GM12878 (cell line): Measurements from ENCODE around the gene MYL11. TPM values are rescaled to one million over a fixed set of nuclear protein-coding genes. Genes with fewer than 3 reads are reported as not detected.

ENCODE experiments used
- ATF7 ChIP-seq: fragments of 450-650 bp; IDR thresholded peaks from 2 replicates; pipeline ENCODE4 v1.6.1; 2016; ENCODE audit warnings: low read depth, mild to moderate bottlenecking
- BCL11A ChIP-seq: IDR thresholded peaks from 2 replicates; pipeline ENCODE4 v1.6.1; 2011; ENCODE audit warnings: low read depth, low read length
- CEBPZ ChIP-seq: fragments of 150-350 bp; IDR thresholded peaks from 2 replicates; pipeline ENCODE4 v1.6.1; 2016; ENCODE audit warnings: low read depth, low read length
- E2F8 ChIP-seq: fragments of 450-650 bp; IDR thresholded peaks from 2 replicates; pipeline ENCODE4 v1.6.1; 2018; ENCODE audit warnings: mild to moderate bottlenecking, low read depth, moderate library complexity; ENCODE audit not compliant: partially characterized antibody
- ELK1 ChIP-seq: IDR thresholded peaks from 2 replicates; pipeline ENCODE4 v1.6.1; 2012; ENCODE audit warnings: low read depth, low read length, improper control_type of control experiment
- MXI1 ChIP-seq: fragments of 150-350 bp; IDR thresholded peaks from 2 replicates; pipeline ENCODE4 v1.6.1; 2011; ENCODE audit warnings: low read depth, mild to moderate bottlenecking, inconsistent platforms, low read length, improper control_type of control experiment
- NR2F1 ChIP-seq: fragments of 450-650 bp; conservative IDR thresholded peaks from 2 replicates; pipeline ENCODE4 v1.6.1; 2017; ENCODE audit warnings: mild to moderate bottlenecking
- NRF1 ChIP-seq: conservative IDR thresholded peaks from 2 replicates; pipeline ENCODE4 v1.6.1; 2011; ENCODE audit warnings: mild to moderate bottlenecking, low read depth, low read length, improper control_type of control experiment
- RB1 ChIP-seq: fragments of 450-650 bp; formaldehyde crosslinking; IDR thresholded peaks from 2 replicates; pipeline ENCODE4 v1.6.1; 2017; ENCODE audit warnings: mild to moderate bottlenecking, borderline replicate concordance
- SREBF2 ChIP-seq: IDR thresholded peaks from 2 replicates; pipeline ENCODE4 v1.6.1; 2012; ENCODE audit warnings: mild to moderate bottlenecking, low read length
- STAT3 ChIP-seq: IDR thresholded peaks from 2 replicates; pipeline ENCODE4 v1.6.1; 2011; ENCODE audit warnings: low read depth, low read length, improper control_type of control experiment
- ZBED1 ChIP-seq: IDR thresholded peaks from 2 replicates; pipeline ENCODE4 v1.6.1; 2016; ENCODE audit warnings: borderline replicate concordance
- ZNF24 ChIP-seq: fragments of 450-650 bp; IDR thresholded peaks from 2 replicates; pipeline ENCODE4 v1.6.1; 2017; ENCODE audit warnings: antibody characterized with exemption, mild to moderate bottlenecking
- polyA plus RNA-seq, 11 experiments: library from polyadenylated mRNA; depleted of rRNA in 4 of 11; unstranded in 6 of 11; stranded (reverse) in 5 of 11; fragments of >200 nt; fragmentation: Nextera tagmentation in 4 of 11; fragmentation: Illumina TruSeq in 1 of 11; extraction: Ambion mirVana in 4 of 11; extraction: Trizol in 1 of 11; gene quantifications; 1 replicate in 1 of 11; 2 replicates in 10 of 11; pipeline versions ENCODE4 v1.2.1 to v1.2.3, GENCODE V29; 2011 to 2016; ENCODE audit warnings: inconsistent platforms in 2 of 11, missing spikeins in 2 of 11, low read depth in 1 of 11
- total RNA-seq, 4 experiments: library from RNA; depleted of rRNA in 3 of 4; stranded (reverse); fragments of >200 nt in 3 of 4; fragmentation: Illumina TruSeq in 1 of 4; extraction: Trizol in 1 of 4; gene quantifications; 2 replicates each; pipeline versions ENCODE4 v1.2.1 to v1.2.3, GENCODE V29; 2013 to 2021
- TF ChIP-seq, protein P1 (sequence below): fragments of 450-650 bp; IDR thresholded peaks from 2 replicates; pipeline ENCODE4 v1.6.1; 2017; ENCODE audit warnings: antibody characterized with exemption, mild to moderate bottlenecking, moderate library complexity
- TF ChIP-seq, protein P2 (sequence below): IDR thresholded peaks from 2 replicates; pipeline ENCODE4 v1.6.1; 2011; ENCODE audit warnings: mild to moderate bottlenecking, low read depth, low read length, moderate library complexity; ENCODE audit not compliant: insufficient replicate concordance
- TF ChIP-seq, protein P3 (sequence below): fragments of 450-650 bp; IDR thresholded peaks from 2 replicates; pipeline ENCODE4 v1.6.1; 2014; ENCODE audit warnings: mild to moderate bottlenecking

The MYL11 gene
- total and polyA plus RNA-seq, 10 of the 15 experiments (the other 5 are each of a cell fraction or from before 2014, with no cell fraction given): 0.19 to 1.2 (median 0.61) TPM; not detected in 5

- TF ChIP-seq ATF7: peak; percentile 99
- no peak for TF ChIP-seq ZBED1
- TF ChIP-seq, protein P1, sequence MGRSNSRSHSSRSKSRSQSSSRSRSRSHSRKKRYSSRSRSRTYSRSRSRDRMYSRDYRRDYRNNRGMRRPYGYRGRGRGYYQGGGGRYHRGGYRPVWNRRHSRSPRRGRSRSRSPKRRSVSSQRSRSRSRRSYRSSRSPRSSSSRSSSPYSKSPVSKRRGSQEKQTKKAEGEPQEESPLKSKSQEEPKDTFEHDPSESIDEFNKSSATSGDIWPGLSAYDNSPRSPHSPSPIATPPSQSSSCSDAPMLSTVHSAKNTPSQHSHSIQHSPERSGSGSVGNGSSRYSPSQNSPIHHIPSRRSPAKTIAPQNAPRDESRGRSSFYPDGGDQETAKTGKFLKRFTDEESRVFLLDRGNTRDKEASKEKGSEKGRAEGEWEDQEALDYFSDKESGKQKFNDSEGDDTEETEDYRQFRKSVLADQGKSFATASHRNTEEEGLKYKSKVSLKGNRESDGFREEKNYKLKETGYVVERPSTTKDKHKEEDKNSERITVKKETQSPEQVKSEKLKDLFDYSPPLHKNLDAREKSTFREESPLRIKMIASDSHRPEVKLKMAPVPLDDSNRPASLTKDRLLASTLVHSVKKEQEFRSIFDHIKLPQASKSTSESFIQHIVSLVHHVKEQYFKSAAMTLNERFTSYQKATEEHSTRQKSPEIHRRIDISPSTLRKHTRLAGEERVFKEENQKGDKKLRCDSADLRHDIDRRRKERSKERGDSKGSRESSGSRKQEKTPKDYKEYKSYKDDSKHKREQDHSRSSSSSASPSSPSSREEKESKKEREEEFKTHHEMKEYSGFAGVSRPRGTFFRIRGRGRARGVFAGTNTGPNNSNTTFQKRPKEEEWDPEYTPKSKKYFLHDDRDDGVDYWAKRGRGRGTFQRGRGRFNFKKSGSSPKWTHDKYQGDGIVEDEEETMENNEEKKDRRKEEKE: no peak
- TF ChIP-seq, protein P2, sequence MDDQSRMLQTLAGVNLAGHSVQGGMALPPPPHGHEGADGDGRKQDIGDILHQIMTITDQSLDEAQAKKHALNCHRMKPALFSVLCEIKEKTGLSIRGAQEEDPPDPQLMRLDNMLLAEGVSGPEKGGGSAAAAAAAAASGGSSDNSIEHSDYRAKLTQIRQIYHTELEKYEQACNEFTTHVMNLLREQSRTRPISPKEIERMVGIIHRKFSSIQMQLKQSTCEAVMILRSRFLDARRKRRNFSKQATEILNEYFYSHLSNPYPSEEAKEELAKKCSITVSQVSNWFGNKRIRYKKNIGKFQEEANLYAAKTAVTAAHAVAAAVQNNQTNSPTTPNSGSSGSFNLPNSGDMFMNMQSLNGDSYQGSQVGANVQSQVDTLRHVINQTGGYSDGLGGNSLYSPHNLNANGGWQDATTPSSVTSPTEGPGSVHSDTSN: no peak
- no peak for TF ChIP-seq NRF1
- TF ChIP-seq E2F8: peak; percentile 99
- peak; percentile 83; the same call in 1 of the 2 replicates for TF ChIP-seq RB1
- 0 out of 2 replicates have a peak, but pooled peaks have one; percentile 35 for TF ChIP-seq SREBF2
- TF ChIP-seq CEBPZ: no peak
- no peak for TF ChIP-seq BCL11A
- TF ChIP-seq, protein P3, sequence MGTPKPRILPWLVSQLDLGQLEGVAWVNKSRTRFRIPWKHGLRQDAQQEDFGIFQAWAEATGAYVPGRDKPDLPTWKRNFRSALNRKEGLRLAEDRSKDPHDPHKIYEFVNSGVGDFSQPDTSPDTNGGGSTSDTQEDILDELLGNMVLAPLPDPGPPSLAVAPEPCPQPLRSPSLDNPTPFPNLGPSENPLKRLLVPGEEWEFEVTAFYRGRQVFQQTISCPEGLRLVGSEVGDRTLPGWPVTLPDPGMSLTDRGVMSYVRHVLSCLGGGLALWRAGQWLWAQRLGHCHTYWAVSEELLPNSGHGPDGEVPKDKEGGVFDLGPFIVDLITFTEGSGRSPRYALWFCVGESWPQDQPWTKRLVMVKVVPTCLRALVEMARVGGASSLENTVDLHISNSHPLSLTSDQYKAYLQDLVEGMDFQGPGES: peak; percentile 15; the same call in 1 of the 2 replicates
- no peak for TF ChIP-seq ZNF24
- peak; percentile 74 for TF ChIP-seq ELK1
- TF ChIP-seq NR2F1: peak; percentile 82
- no peak for TF ChIP-seq STAT3
- TF ChIP-seq MXI1: no peak
Measured at GRCh38 chr16:30355144-30355953, 19.3 kb upstream of the MYL11 start, which contains the start of gene CD2BP2 (continued).
